GM06990 (cell line): ENCODE measurements around the gene LRBA.

ENCODE experiments used
- DNase-seq: peaks from one replicate; pipeline ENCODE4 v3.0.0-alpha.2; 2011; ENCODE audit not compliant: insufficient read length; ENCODE audit errors: extremely low read depth
- H3K27me3 ChIP-seq: replicated peaks from 2 replicates; pipeline ENCODE4 v1.6.0; 2011; ENCODE audit warnings: low read length; ENCODE audit not compliant: control insufficient read depth, insufficient read depth
- H3K36me3 ChIP-seq: 2 replicates; pipeline ENCODE4 v1.5.1; 2011; ENCODE audit warnings: low read length; ENCODE audit not compliant: control insufficient read depth, insufficient read depth
- H3K4me3 ChIP-seq: replicated peaks from 2 replicates; pipeline ENCODE4 v1.5.1; 2011; ENCODE audit warnings: low read depth, mild to moderate bottlenecking, control low read depth, low read length
- CTCF ChIP-seq: IDR thresholded peaks from 2 replicates; pipeline ENCODE4 v1.5.1; 2011; ENCODE audit warnings: low read length, control low read depth, mild to moderate bottlenecking, inconsistent platforms; ENCODE audit not compliant: insufficient read depth, poor library complexity, severe bottlenecking

LRBA gene

GRCh38 chr4:150578745-150579501 is 436.2 kb downstream of the LRBA start:
- no peak for TF ChIP-seq CTCF
- H3K4me3 ChIP-seq: no peak overlapping the region
- DNase-seq: no peak
- H3K36me3 ChIP-seq: peaks cover 7% of the 10 kb centered on the region
- no peaks in the 10 kb centered on the region for H3K27me3 ChIP-seq

DNA sequence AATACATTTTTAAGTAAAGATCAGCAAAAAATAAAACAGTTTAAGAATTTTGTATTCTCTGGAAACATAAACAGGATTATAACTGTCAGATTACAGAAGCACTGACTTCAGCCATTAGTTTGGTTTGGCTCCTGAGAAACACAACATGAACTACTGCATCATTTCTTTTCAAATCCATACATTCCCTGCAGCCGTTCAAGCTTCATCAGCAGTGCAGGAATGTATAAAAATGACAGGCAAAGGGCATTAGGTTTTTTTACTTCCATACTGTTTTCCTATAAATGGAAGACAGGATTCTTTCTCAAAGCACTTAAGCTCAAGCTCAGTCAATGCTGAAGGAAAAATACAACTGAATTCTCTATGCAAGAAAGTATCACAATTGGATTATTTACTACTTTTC is 437.3 kb downstream of the LRBA start:
- DNase-seq: no peak
- Histone ChIP-seq H3K36me3 (no peaks in the 10 kb centered on the region), H3K27me3 (no peaks in the 10 kb centered on the region), H3K4me3 (no peak overlapping the region)
- TF ChIP-seq CTCF: no peak

DNA sequence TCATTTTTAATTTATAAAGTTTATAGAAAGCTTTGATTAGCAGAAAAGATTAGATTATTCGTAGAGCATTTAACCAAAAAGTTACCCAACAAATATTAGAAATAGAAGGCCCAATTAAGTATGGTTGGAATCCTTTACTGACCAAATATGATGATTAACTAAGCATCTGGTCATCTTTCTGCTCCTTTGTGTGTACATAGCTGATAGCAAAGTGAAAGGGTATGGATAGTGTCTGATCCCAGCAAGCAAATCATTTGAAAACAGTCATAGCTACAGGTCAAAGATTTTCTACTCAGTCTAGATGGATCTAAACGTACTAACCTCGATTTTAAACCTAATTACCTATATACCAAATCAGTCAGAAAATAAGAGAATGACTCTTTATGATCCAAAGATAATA is 440.4 kb downstream of the LRBA start:
- no peaks in the 10 kb centered on the region for H3K27me3 ChIP-seq
- H3K4me3 ChIP-seq: no peak overlapping the region
- no peak for DNase-seq
- TF ChIP-seq CTCF: no peak
- no peaks in the 10 kb centered on the region for H3K36me3 ChIP-seq

DNA sequence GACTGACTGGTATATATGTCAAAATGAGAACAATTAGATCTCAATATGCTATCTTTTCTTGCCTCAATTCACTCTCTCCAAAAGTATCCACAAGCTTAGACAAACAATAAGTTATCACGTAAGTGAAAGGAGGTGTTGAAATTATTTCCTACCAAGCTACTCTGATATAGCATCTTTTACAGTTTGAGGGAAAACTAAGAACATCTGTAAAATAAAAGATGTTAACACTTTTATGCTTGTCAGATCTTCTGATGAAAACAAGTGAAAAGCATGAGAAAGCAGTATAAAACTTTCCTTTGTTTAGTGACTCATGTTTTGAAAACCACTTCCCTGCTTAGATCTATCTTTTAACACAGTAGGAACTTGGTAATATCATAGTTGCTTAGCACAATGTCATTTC is 441.6 kb downstream of the LRBA start:
- Histone ChIP-seq H3K4me3 (no peak overlapping the region), H3K27me3 (no peaks in the 10 kb centered on the region), H3K36me3 (no peaks in the 10 kb centered on the region)
- DNase-seq: no peak
- no peak for TF ChIP-seq CTCF

- no peak for DNase-seq
- no peak for TF ChIP-seq CTCF
- no peaks in the 10 kb centered on the region for H3K27me3 ChIP-seq
- no peaks in the 10 kb centered on the region for H3K36me3 ChIP-seq
- H3K4me3 ChIP-seq: no peak overlapping the region
These were observed 442.2 kb downstream of the LRBA start for GRCh38 chr4:150572704-150573504.
